OCI-LY7 (cell line): ENCODE measurements around the gene MEAF6. TPM values are rescaled to one million over a fixed set of nuclear protein-coding genes. Genes with fewer than 3 reads are reported as not detected.

Experiments used
- BruUV-seq: library from RNA; stranded (reverse); fragments of 400-500 nt; replicated peaks from 2 replicates; lab custom pipeline; 2021; lab: Mats Ljungman, UMichigan
- CTCF ChIA-PET: fragments of 300-600 bp; sonication (Branson Sonifier 250); formaldehyde crosslinking; loops from one replicate; lab custom pipeline; 2022; ENCODE audit warnings: antibody characterized with exemption; ENCODE audit not compliant: unreplicated experiment; lab: Charles Lee
- POLR2A ChIA-PET: fragments of 300-600 bp; sonication (Branson Sonifier 250); formaldehyde crosslinking; loops from one replicate; lab custom pipeline; 2022; ENCODE audit warnings: antibody characterized with exemption; lab: Charles Lee
- DNase-seq: peaks from one replicate; pipeline ENCODE4 v3.0.0-alpha.2; 2015; ENCODE audit warnings: low spot score
- H2AFZ ChIP-seq: fragments of 200-600 bp; sonication (generic), shearing (Covaris generic); 2 replicates; pipeline ENCODE4 v1.6.1; 2014; ENCODE audit warnings: mild to moderate bottlenecking, antibody characterized with exemption, low read length, moderate library complexity
- H3K27ac ChIP-seq: fragments of 200-600 bp; sonication (generic); 2 replicates; pipeline ENCODE4 v1.5.1; 2014; ENCODE audit warnings: mixed run types, low read depth, mild to moderate bottlenecking, moderate library complexity, low read length, inconsistent platforms; ENCODE audit not compliant: poor library complexity, severe bottlenecking
- H3K36me3 ChIP-seq: fragments of 200-600 bp; sonication (generic); 2 replicates; pipeline ENCODE4 v1.6.1; 2014; ENCODE audit warnings: mild to moderate bottlenecking, antibody characterized with exemption, low read length, moderate library complexity, mixed read lengths; ENCODE audit not compliant: insufficient read depth
- H3K4me1 ChIP-seq: fragments of 200-600 bp; sonication (generic); 2 replicates; pipeline ENCODE4 v1.5.1; 2014; ENCODE audit warnings: mild to moderate bottlenecking, low read length; ENCODE audit not compliant: insufficient read depth, poor library complexity, severe bottlenecking
- H3K4me2 ChIP-seq: fragments of 200-600 bp; sonication (generic); 2 replicates; pipeline ENCODE4 v1.6.1; 2014; ENCODE audit warnings: mild to moderate bottlenecking, low read length
- H3K4me3 ChIP-seq: fragments of 200-600 bp; sonication (generic); 2 replicates; pipeline ENCODE4 v1.5.1; 2014; ENCODE audit warnings: mild to moderate bottlenecking, low read depth, low read length; ENCODE audit not compliant: poor library complexity, severe bottlenecking
- H3K79me2 ChIP-seq: fragments of 200-600 bp; sonication (generic); 2 replicates; pipeline ENCODE4 v1.6.1; 2016; ENCODE audit warnings: low read depth, mild to moderate bottlenecking, low read length, moderate library complexity, mixed read lengths; ENCODE audit not compliant: insufficient read depth
- H3K9me2 ChIP-seq: fragments of 200-600 bp; sonication (generic); 2 replicates; pipeline ENCODE4 v1.6.1; 2016; ENCODE audit warnings: mild to moderate bottlenecking, low read length, mixed read lengths; ENCODE audit not compliant: insufficient read depth
- H3K9me3 ChIP-seq: fragments of 200-600 bp; sonication (generic); 2 replicates; pipeline ENCODE4 v1.6.1; 2014; ENCODE audit warnings: mild to moderate bottlenecking, mixed run types, low read length, mixed read lengths
- H4K20me1 ChIP-seq: fragments of 200-600 bp; sonication (generic); 2 replicates; pipeline ENCODE4 v1.6.1; 2014; ENCODE audit warnings: mild to moderate bottlenecking, antibody characterized with exemption, low read length, moderate library complexity, mixed read lengths; ENCODE audit not compliant: insufficient read depth
- CTCF ChIP-seq: fragments of 200-600 bp; sonication (generic); conservative IDR thresholded peaks from 2 replicates; pipeline ENCODE4 v1.5.1; 2014; ENCODE audit warnings: mild to moderate bottlenecking, antibody characterized with exemption, low read length, moderate library complexity, mixed read lengths
- EZH2phosphoT487 ChIP-seq: fragments of 200-600 bp; sonication (generic); IDR thresholded peaks from 2 replicates; pipeline ENCODE4 v1.6.1; 2018; ENCODE audit warnings: low read depth, borderline replicate concordance, mild to moderate bottlenecking, mixed run types, antibody characterized with exemption, low read length, moderate library complexity, mixed read lengths
- intact Hi-C: fragments of 100-400 bp; cut with micrococcal nuclease; formaldehyde crosslinking; loops from one replicate; pipeline ENCODE4 v1.10.0; 2022; ENCODE audit not compliant: unreplicated experiment
- total RNA-seq, 2 experiments: library from RNA; depleted of rRNA in 1 of 2; stranded (reverse); fragments of >200 nt in 1 of 2; shearing (Covaris generic) in 1 of 2; gene quantifications; 2 replicates each; pipeline ENCODE4 v1.2.3, GENCODE V29; 2014 to 2022

MEAF6 gene
- total RNA-seq, 2 experiments from 2014 or later, result 69.8 to 74.3 TPM

GRCh38 chr1:37553598-37553926 lies 39.0 kb upstream of the MEAF6 start:
- Histone ChIP-seq H3K4me2 (peak overlapping the region; percentile 84), H3K9me3 (peaks cover 12% of the 10 kb centered on the region), H3K36me3 (peaks cover 28% of the 10 kb centered on the region), H3K4me1 (peaks cover 12% of the 10 kb centered on the region), H2AFZ (peak overlapping the region; percentile 77; the same call in 1 of the 2 replicates), H3K4me3 (peak overlapping the region; percentile 91), H4K20me1 (peaks cover 9% of the 10 kb centered on the region), H3K79me2 (peaks cover 16% of the 10 kb centered on the region), H3K27ac (peak overlapping the region; percentile 42), H3K9me2 (no peaks in the 10 kb centered on the region)
- ChIA-PET CTCF (no interaction called here), POLR2A (interaction anchor here (0.8 kb wide), 1 partner anchor 12 kb away, joined by 4 read pairs; no protein-coding TSS in a partner anchor)
- intact Hi-C loops, result no loop called here
- no peak for DNase-seq
- BruUV-seq, result no TSS peak
- TF ChIP-seq EZH2phosphoT487 (no peak), CTCF (no peak)

- CTCF ChIA-PET, result no interaction called here
- Histone ChIP-seq H4K20me1 (peaks cover 9% of the 10 kb centered on the region), H3K79me2 (peaks cover 16% of the 10 kb centered on the region), H3K9me3 (peaks cover under 1% of the 10 kb centered on the region; the same call in 1 of the 2 replicates), H3K4me3 (no peak overlapping the region), H3K4me2 (no peak overlapping the region), H3K27ac (no peak overlapping the region), H3K36me3 (peaks cover 61% of the 10 kb centered on the region), H3K4me1 (peaks cover 12% of the 10 kb centered on the region), H3K9me2 (no peaks in the 10 kb centered on the region), H2AFZ (no peak overlapping the region)
- no TSS peak for BruUV-seq
- DNase-seq, result no peak
- intact Hi-C loops, result no loop called here
- POLR2A ChIA-PET, result interaction anchor here (0.6 kb wide), 1 partner anchor 79 kb away, joined by 3 read pairs; no protein-coding TSS in a partner anchor
- TF ChIP-seq CTCF (no peak), EZH2phosphoT487 (no peak)
These were observed 34.8 kb upstream of the MEAF6 start for GRCh38 chr1:37549341-37549740.

GRCh38 chr1:37545019-37545418 lies 30.5 kb upstream of the MEAF6 start:
- H3K4me3 ChIP-seq, result no peak overlapping the region
- H3K9me3 ChIP-seq, result no peaks in the 10 kb centered on the region
- no peaks in the 10 kb centered on the region for H4K20me1 ChIP-seq
- TF ChIP-seq CTCF (no peak), EZH2phosphoT487 (no peak)
- H3K4me2 ChIP-seq, result no peak overlapping the region
- no TSS peak for BruUV-seq
- no peaks in the 10 kb centered on the region for H3K79me2 ChIP-seq
- intact Hi-C loops, result no loop called here
- no peaks in the 10 kb centered on the region for H3K9me2 ChIP-seq
- H3K4me1 ChIP-seq, result no peaks in the 10 kb centered on the region
- H3K27ac ChIP-seq, result no peak overlapping the region
- no peak for DNase-seq
- CTCF ChIA-PET, result no interaction called here
- POLR2A ChIA-PET, result interaction anchor here (0.6 kb wide), 1 partner anchor 672 kb away, joined by 3 read pairs; no protein-coding TSS in a partner anchor
- H2AFZ ChIP-seq, result no peak overlapping the region
- peaks cover 83% of the 10 kb centered on the region for H3K36me3 ChIP-seq
